Fibroblast of skin of left biceps (primary cell): ENCODE results near the gene FAM174A.
A peak's percentile ranks its signal among the peaks of the same experiment; 100 is the strongest.

Experiments
- DNase-seq, 2 experiments: peaks; one replicate each; pipeline ENCODE4 v3.0.0-alpha.2; 2013; ENCODE audit warnings: low read depth in 2 of 2

Gene FAM174A

GRCh38 chr5:100535060-100536005 is at the start of gene FAM174A:
Gene FAM174A, plus strand, starts transcription at chr5:100535374. Its CDS starts 157 bp downstream, at chr5:100535531.
- peak; percentile 88 to 89 for DNase-seq

GRCh38 chr5:100493996-100494395 is 41.2 kb upstream of the FAM174A start:
- DNase-seq, result no peak

GRCh38 chr5:100496296-100496695 is 38.9 kb upstream of the FAM174A start:
- no peak for DNase-seq

GRCh38 chr5:100502684-100503083 is 32.5 kb upstream of the FAM174A start:
- no peak for DNase-seq

GRCh38 chr5:100505984-100506670 is 29.0 kb upstream of the FAM174A start:
- DNase-seq, result peak; percentile 29 to 38

- no peak for DNase-seq
Observed at GRCh38 chr5:100516285-100516684, 18.9 kb upstream of the FAM174A start.

- DNase-seq, result no peak
Observed at GRCh38 chr5:100517301-100517974, 17.7 kb upstream of the FAM174A start.

- no peak for DNase-seq
Observed at GRCh38 chr5:100518377-100518776, 16.8 kb upstream of the FAM174A start.

GRCh38 chr5:100519075-100519474 is 16.1 kb upstream of the FAM174A start:
- no peak for DNase-seq

GRCh38 chr5:100520348-100520747 is 14.8 kb upstream of the FAM174A start:
- DNase-seq, result no peak

- DNase-seq, result no peak
Observed at GRCh38 chr5:100537946-100538345, 2.8 kb downstream of the FAM174A start.

GRCh38 chr5:100539519-100539918 is 4.3 kb downstream of the FAM174A start:
- DNase-seq, result no peak

GRCh38 chr5:100542086-100542485 is 6.9 kb downstream of the FAM174A start:
- no peak for DNase-seq

GRCh38 chr5:100546001-100546400 is 10.8 kb downstream of the FAM174A start:
- no peak for DNase-seq

GRCh38 chr5:100550531-100551051 is 15.4 kb downstream of the FAM174A start:
- no peak for DNase-seq

GRCh38 chr5:100551183-100551582 is 16.0 kb downstream of the FAM174A start:
- no peak for DNase-seq

GRCh38 chr5:100553209-100553608 is 18.0 kb downstream of the FAM174A start:
- DNase-seq, result peak in 1 of 2 experiments; percentile 9

GRCh38 chr5:100560860-100561259 is 25.7 kb downstream of the FAM174A start:
- no peak for DNase-seq

GRCh38 chr5:100562821-100563220 is 27.6 kb downstream of the FAM174A start:
- DNase-seq, result no peak

GRCh38 chr5:100566382-100567141 is 31.4 kb downstream of the FAM174A start:
- DNase-seq, result no peak

GRCh38 chr5:100574716-100575115 is 39.5 kb downstream of the FAM174A start:
- no peak for DNase-seq
